ENCODE data around the gene NKG7.

DNA sequence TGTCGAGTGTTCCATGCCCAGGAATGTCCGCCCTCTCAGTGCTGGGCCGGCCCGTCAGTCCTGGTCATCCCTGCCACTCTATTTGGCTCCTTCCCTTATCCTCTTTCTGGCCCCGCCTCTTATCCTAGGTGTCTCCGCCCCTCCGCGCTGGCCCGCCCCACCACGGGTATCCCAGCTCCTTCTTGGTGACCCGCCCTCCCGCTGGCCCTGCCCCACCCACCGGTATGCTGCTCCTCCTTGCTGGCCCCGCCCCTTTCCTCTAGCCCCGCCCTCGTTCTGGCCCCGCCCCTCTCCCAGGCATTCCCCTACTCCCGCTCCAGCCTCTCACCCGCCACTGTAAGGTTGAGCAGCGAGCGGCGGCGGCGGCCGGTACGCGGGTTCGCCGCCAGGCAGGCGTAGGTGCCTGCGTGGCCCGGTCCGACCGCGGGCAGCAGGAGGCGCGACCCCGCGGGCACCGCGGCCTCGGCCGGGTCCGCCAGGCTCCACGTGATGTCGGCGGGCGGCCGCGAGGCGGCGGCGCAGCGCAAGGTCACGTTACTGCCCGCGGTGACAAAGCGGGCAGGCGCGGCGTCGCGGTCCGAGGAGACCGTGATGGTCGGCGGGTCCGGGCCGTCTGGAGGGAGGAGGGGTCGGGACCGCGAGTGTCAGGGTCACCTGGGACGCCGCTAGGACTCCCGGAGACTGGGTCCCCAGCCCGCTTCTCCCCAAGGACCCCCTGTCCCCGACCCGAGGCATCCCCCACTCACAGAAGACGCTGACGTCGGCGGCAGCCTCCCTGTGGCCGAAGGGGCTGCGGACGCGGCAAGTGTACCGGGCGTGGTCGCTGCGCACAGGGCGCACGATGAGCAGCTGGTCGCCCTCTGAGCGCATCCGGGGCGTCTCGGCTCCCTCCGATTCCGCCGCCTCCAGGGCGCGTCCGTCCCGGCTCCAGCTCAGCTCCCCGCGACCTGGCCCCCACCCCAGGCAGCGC lies 32.5 kb downstream of the NKG7 start:
- TF ChIP-seq, protein P1, sequence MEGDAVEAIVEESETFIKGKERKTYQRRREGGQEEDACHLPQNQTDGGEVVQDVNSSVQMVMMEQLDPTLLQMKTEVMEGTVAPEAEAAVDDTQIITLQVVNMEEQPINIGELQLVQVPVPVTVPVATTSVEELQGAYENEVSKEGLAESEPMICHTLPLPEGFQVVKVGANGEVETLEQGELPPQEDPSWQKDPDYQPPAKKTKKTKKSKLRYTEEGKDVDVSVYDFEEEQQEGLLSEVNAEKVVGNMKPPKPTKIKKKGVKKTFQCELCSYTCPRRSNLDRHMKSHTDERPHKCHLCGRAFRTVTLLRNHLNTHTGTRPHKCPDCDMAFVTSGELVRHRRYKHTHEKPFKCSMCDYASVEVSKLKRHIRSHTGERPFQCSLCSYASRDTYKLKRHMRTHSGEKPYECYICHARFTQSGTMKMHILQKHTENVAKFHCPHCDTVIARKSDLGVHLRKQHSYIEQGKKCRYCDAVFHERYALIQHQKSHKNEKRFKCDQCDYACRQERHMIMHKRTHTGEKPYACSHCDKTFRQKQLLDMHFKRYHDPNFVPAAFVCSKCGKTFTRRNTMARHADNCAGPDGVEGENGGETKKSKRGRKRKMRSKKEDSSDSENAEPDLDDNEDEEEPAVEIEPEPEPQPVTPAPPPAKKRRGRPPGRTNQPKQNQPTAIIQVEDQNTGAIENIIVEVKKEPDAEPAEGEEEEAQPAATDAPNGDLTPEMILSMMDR (IDR thresholded peaks at IDR 0.05; ENCODE audit: low read depth, low read length, missing input control): peak; percentile 31
- TF ChIP-seq JUND (IDR thresholded peaks at IDR 0.05): no peak
- peak; percentile 69 for TF ChIP-seq SP1 (IDR thresholded peaks at IDR 0.05)
- TF ChIP-seq TAF1 (conservative IDR thresholded peaks at IDR 0.05): no peak
